ENCODE results near the gene CLCN3.

The CLCN3 gene

DNA sequence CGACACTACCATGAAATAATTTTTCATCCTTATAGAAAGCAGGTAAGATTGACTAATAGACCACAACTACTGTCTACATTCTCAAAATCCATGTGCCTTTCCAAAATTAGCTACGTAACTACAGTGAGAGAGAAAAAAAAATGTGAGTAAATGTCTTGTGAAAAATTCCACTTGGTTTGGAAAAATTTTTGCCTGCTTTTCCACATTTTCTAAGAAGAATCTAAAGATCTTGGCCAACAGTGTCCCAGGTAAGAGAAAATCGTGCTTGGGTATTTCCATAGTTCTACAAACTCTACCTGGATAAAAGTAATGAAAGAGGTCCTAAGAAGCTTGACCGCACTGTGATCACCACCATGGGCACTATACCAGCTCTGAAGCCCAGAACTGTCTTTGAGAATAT, 1.4 kb upstream of the CLCN3 start:
- TF ChIP-seq EGR1 (IDR thresholded peaks at IDR 0.05), result no peak
- TF ChIP-seq YY1 (IDR thresholded peaks at IDR 0.05; ENCODE audit: low read depth), result no peak
- TF ChIP-seq TAF1 (IDR thresholded peaks at IDR 0.05; ENCODE audit: low read depth), result no peak
- TF ChIP-seq, protein P1, sequence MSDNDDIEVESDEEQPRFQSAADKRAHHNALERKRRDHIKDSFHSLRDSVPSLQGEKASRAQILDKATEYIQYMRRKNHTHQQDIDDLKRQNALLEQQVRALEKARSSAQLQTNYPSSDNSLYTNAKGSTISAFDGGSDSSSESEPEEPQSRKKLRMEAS (IDR thresholded peaks at IDR 0.05), result no peak; the same call in 1 of the 2 replicates
- no peak for TF ChIP-seq CREB1 (IDR thresholded peaks at IDR 0.05; ENCODE audit: low read depth)
- no peak for TF ChIP-seq CEBPB (IDR thresholded peaks at IDR 0.05)
- no peak for TF ChIP-seq TEAD4 (IDR thresholded peaks at IDR 0.05)
- TF ChIP-seq NFIC (IDR thresholded peaks at IDR 0.05), result no peak
- TF ChIP-seq ZBTB7A (IDR thresholded peaks at IDR 0.05; ENCODE audit: low read depth), result no peak
- TF ChIP-seq, protein P2, sequence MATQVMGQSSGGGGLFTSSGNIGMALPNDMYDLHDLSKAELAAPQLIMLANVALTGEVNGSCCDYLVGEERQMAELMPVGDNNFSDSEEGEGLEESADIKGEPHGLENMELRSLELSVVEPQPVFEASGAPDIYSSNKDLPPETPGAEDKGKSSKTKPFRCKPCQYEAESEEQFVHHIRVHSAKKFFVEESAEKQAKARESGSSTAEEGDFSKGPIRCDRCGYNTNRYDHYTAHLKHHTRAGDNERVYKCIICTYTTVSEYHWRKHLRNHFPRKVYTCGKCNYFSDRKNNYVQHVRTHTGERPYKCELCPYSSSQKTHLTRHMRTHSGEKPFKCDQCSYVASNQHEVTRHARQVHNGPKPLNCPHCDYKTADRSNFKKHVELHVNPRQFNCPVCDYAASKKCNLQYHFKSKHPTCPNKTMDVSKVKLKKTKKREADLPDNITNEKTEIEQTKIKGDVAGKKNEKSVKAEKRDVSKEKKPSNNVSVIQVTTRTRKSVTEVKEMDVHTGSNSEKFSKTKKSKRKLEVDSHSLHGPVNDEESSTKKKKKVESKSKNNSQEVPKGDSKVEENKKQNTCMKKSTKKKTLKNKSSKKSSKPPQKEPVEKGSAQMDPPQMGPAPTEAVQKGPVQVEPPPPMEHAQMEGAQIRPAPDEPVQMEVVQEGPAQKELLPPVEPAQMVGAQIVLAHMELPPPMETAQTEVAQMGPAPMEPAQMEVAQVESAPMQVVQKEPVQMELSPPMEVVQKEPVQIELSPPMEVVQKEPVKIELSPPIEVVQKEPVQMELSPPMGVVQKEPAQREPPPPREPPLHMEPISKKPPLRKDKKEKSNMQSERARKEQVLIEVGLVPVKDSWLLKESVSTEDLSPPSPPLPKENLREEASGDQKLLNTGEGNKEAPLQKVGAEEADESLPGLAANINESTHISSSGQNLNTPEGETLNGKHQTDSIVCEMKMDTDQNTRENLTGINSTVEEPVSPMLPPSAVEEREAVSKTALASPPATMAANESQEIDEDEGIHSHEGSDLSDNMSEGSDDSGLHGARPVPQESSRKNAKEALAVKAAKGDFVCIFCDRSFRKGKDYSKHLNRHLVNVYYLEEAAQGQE (IDR thresholded peaks at IDR 0.05; ENCODE audit: low read depth), result no peak
- TF ChIP-seq, protein P3, sequence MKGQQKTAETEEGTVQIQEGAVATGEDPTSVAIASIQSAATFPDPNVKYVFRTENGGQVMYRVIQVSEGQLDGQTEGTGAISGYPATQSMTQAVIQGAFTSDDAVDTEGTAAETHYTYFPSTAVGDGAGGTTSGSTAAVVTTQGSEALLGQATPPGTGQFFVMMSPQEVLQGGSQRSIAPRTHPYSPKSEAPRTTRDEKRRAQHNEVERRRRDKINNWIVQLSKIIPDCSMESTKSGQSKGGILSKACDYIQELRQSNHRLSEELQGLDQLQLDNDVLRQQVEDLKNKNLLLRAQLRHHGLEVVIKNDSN (IDR thresholded peaks at IDR 0.05), result no peak
- no peak for TF ChIP-seq EP300 (IDR thresholded peaks at IDR 0.05; ENCODE audit: borderline replicate concordance)
- no peak for TF ChIP-seq FOXM1 (IDR thresholded peaks at IDR 0.05; ENCODE audit: borderline replicate concordance, low read depth)

DNA sequence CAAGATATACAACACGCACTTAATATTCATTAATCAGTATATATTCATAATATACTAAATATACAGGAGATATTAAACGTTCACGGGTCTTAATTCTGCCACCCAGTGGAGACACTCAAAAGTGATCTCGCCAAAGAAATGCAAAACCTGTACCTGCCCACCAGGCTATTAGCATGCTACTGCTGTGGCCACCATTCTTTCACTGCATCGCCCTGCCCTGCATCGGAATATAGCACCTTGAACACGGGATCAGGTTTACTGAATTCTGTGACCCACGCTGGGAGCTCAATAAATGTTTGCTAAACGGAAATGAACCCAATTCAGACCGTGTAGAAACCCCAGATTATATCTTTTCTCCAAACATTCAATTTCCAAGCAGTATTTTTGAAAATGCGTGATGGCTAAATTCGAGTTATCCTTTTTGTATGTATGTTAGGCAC, 840 bp upstream of the CLCN3 start:
- TF ChIP-seq TCF12 (IDR thresholded peaks at IDR 0.05; ENCODE audit: low read depth), result no peak; the same call in 1 of the 2 replicates
- TF ChIP-seq RAD21 (IDR thresholded peaks at IDR 0.05; ENCODE audit: low read depth), result peak; percentile 22; the same call in 1 of the 2 replicates

DNA sequence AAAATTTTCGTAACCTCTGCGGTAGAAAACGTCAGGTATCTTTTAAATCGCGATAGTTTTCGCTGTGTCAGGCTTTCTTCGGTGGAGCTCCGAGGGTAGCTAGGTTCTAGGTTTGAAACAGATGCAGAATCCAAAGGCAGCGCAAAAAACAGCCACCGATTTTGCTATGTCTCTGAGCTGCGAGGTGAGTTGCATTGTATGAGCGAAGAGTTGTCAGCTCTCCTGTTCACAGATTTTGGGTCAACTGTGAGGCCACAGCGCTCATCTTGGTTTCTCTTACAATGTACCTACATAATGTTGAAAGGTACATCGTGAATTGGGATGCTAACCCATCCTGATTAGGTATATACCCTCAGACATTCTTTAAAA, 486 bp downstream of the CLCN3 start:
- TF ChIP-seq CREB1 (IDR thresholded peaks at IDR 0.05; ENCODE audit: low read depth) (no peak), YY1 (IDR thresholded peaks at IDR 0.05; ENCODE audit: low read depth) (no peak), EP300 (IDR thresholded peaks at IDR 0.05; ENCODE audit: borderline replicate concordance) (no peak), EGR1 (IDR thresholded peaks at IDR 0.05) (no peak), FOXM1 (IDR thresholded peaks at IDR 0.05; ENCODE audit: borderline replicate concordance, low read depth) (no peak), TEAD4 (IDR thresholded peaks at IDR 0.05) (no peak), TCF12 (IDR thresholded peaks at IDR 0.05; ENCODE audit: low read depth) (no peak), RAD21 (IDR thresholded peaks at IDR 0.05; ENCODE audit: low read depth) (no peak), NFIC (IDR thresholded peaks at IDR 0.05) (no peak), ZBTB7A (IDR thresholded peaks at IDR 0.05; ENCODE audit: low read depth) (no peak), TAF1 (IDR thresholded peaks at IDR 0.05; ENCODE audit: low read depth) (no peak), CEBPB (IDR thresholded peaks at IDR 0.05) (no peak)
- TF ChIP-seq, protein P1 (IDR thresholded peaks at IDR 0.05), result no peak
- TF ChIP-seq, protein P2 (IDR thresholded peaks at IDR 0.05; ENCODE audit: low read depth), result no peak
- TF ChIP-seq, protein P3 (IDR thresholded peaks at IDR 0.05), result no peak

DNA sequence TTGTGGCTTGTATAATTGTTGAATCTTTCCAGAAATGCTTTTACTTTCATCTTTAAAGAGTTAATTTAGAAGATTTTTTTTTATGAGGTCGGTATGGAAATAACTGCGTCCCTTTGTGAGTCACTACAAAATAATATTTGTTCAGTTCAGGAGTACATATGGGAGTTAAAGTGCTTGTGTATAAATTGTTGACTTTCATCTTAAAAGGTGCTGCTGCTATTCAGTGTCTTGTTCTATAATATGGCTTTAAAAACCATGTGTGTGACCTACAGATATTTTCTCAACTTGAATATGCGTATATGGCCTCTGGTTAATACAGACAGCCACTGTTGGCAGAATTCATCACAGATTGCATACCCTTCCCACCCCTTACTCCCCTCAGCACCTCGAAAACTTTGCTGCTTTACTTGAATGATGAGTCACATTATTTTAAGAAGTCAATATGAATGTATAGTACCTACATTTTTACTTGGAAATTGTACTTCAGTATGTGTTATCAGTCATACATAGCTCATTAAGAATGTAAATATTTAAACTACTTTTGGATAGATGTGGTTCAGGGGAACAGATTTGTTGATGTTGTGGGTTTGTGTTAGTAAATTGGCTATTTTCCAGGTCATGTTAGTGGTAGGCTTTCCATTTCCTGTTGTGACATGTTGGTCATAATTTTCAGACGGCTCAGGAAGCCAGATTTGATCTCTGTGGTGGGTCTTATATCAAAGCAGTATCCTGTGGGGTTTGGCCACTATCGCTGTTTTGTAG, 1.5 kb downstream of the CLCN3 start:
- TF ChIP-seq FOXM1 (IDR thresholded peaks at IDR 0.05; ENCODE audit: borderline replicate concordance, low read depth) (no peak), ZBTB7A (IDR thresholded peaks at IDR 0.05; ENCODE audit: low read depth) (no peak), TCF12 (IDR thresholded peaks at IDR 0.05; ENCODE audit: low read depth) (no peak), TAF1 (IDR thresholded peaks at IDR 0.05; ENCODE audit: low read depth) (no peak), CEBPB (IDR thresholded peaks at IDR 0.05) (no peak)

DNA sequence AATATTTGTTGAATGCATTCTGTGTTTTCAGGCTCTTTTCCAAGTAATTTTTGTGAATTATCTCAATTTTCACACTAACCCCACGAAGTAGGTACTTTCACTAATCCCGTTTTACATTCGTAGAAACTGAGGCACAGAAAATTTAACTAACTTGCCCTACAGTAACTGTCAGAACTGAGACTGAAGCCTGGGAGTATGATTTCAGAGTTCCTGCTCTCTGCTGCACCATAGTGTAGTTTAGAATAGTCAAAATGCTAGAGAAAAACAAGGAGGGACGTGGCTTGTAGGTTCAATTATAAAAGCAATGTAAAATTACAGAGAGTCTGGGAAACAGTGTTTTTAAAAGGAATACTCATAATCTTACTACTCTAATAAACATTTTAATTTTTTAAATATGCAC, 2.2 kb downstream of the CLCN3 start:
- TF ChIP-seq NFIC (IDR thresholded peaks at IDR 0.05) (no peak), TAF1 (IDR thresholded peaks at IDR 0.05; ENCODE audit: low read depth) (no peak), EP300 (IDR thresholded peaks at IDR 0.05; ENCODE audit: borderline replicate concordance) (no peak)

DNA sequence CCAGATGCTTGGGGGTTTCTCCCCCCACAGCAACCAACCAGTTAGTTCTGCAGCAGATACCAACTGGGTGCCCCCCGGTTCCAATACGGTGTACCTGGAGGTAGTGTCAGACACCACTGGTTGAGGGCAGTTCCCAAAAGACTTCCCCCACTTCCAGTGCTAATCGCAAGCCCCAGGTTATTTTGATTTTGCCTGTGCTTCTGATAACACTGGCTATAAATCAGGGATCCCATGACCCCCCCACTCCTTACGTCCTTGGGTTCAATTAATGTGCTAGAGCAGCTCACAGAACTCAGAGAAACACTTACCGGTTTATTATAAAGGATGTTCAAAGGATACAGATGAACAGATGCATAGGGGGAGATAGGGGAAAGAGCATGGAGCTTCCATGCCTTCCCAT, 5.5 kb downstream of the CLCN3 start:
- TF ChIP-seq TAF1 (IDR thresholded peaks at IDR 0.05; ENCODE audit: low read depth) (no peak), RAD21 (IDR thresholded peaks at IDR 0.05; ENCODE audit: low read depth) (no peak), EP300 (IDR thresholded peaks at IDR 0.05; ENCODE audit: borderline replicate concordance) (no peak), YY1 (IDR thresholded peaks at IDR 0.05; ENCODE audit: low read depth) (no peak)
- TF ChIP-seq, protein P3 (IDR thresholded peaks at IDR 0.05), result no peak
